Spleen (tissue), 11 donors: ENCODE data around the gene SLC43A1. TPM values are rescaled to one million over a fixed set of nuclear protein-coding genes. Genes with fewer than 3 reads are reported as not detected.

Source experiments
- DNase-seq: peaks from one replicate; pipeline ENCODE4 v3.0.0-alpha.2; 2020
- H3K27ac ChIP-seq, 8 donors: fragments of 200-600 bp; sonication (generic) in 7 of 8; 1 replicate in 4 of 8; 2 replicates in 4 of 8; pipeline versions ENCODE4 v1.5.0 to v1.8.0; 2016 to 2021; ENCODE audit warnings: inconsistent platforms in 4 of 8, mild to moderate bottlenecking in 4 of 8, moderate library complexity in 1 of 8
- H3K27me3 ChIP-seq, 7 donors: fragments of 200-600 bp; sonication (generic) in 6 of 7; replicated peaks in 1 of 7; 1 replicate in 4 of 7; 2 replicates in 3 of 7; pipeline versions ENCODE4 v1.5.0 to v1.8.0; 2016 to 2021; ENCODE audit warnings: inconsistent platforms in 3 of 7, mild to moderate bottlenecking in 1 of 7
- H3K36me3 ChIP-seq, 6 donors: fragments of 200-600 bp; sonication (generic) in 5 of 6; 1 replicate in 4 of 6; 2 replicates in 2 of 6; pipeline versions ENCODE4 v1.5.0 to v1.8.0; 2016 to 2021; ENCODE audit warnings: inconsistent platforms in 2 of 6
- H3K4me1 ChIP-seq, 6 donors: fragments of 200-600 bp; sonication (generic) in 5 of 6; 1 replicate in 3 of 6; 2 replicates in 3 of 6; pipeline versions ENCODE4 v1.5.0 to v1.8.0; 2016 to 2021; ENCODE audit warnings: inconsistent platforms in 3 of 6
- H3K4me3 ChIP-seq, 8 donors: fragments of 200-600 bp; sonication (generic) in 7 of 8; 1 replicate in 4 of 8; 2 replicates in 4 of 8; pipeline versions ENCODE4 v1.5.0 to v1.8.0; 2016 to 2021; ENCODE audit warnings: inconsistent platforms in 4 of 8, mild to moderate bottlenecking in 4 of 8, moderate library complexity in 2 of 8
- H3K9me3 ChIP-seq, 8 donors: fragments of 200-600 bp; sonication (generic) in 7 of 8; 1 replicate in 4 of 8; 2 replicates in 4 of 8; pipeline versions ENCODE4 v1.5.0 to v1.8.0; 2016 to 2021; ENCODE audit warnings: inconsistent platforms in 4 of 8
- CTCF ChIP-seq, 11 experiments: fragments of 200-600 bp in 7 of 11; fragments of 450-650 bp in 4 of 11; sonication (generic) in 4 of 11; IDR thresholded peaks in 8 of 11; conservative IDR thresholded peaks in 3 of 11; 1 replicate in 7 of 11; 2 replicates in 4 of 11; pipeline versions ENCODE4 v1.4.0 to v1.8.0; 2016 to 2021; ENCODE audit warnings: antibody characterized with exemption in 11 of 11, inconsistent platforms in 4 of 11, mild to moderate bottlenecking in 1 of 11
- POLR2A ChIP-seq, 3 donors: fragments of 450-650 bp; IDR thresholded peaks; one replicate each; pipeline ENCODE4 v1.5.1; 2017; ENCODE audit warnings: antibody characterized with exemption in 3 of 3, mild to moderate bottlenecking in 1 of 3
- POLR2AphosphoS5 ChIP-seq, 3 donors: sonication (generic); formaldehyde crosslinking; IDR thresholded peaks; one replicate each; pipeline ENCODE4 v1.5.1; 2017; ENCODE audit warnings: antibody characterized with exemption in 3 of 3
- WGBS, 5 donors: extraction: QIAGEN DNeasy Blood & Tissue Kit in 3 of 5; methylation state at CpG; one replicate each; pipeline versions ENCODE4 v1.1.5 to v1.1.7; 2013 to 2018; 5-methylcytosine and 5-hydroxymethylcytosine counted together
- intact Hi-C: fragments of 100-400 bp; cut with DNase I; formaldehyde crosslinking; loops from one replicate; pipeline ENCODE4 v1.15.0; 2023; ENCODE audit warnings: low total_unique reads
- polyA plus RNA-seq, 3 donors: library from polyadenylated mRNA; stranded (reverse); fragments of 200-250 nt; gene quantifications; one replicate each; pipeline ENCODE4 v1.2.1, GENCODE V29; 2013
- total RNA-seq, 7 donors: library from RNA; depleted of rRNA in 3 of 7; stranded (reverse); fragments of >200 nt in 3 of 7; fragmentation: NEBNext Ultra II Directional in 4 of 7; extraction: Animal tissue kit (Norgen Biotek cat#: 25700) in 4 of 7; gene quantifications; one replicate each; pipeline versions ENCODE4 v1.1.0 to v1.2.1, GENCODE V29; 2016 to 2021
- donor health status: healthy with polysubstance abuse.
- donor health status: DM: no; HTN: no; CAD: no; lungs with moderate emphysema.
- donor health status: DM: no; HTN: no; CAD: no.
- donor health status: Bipolar disorder and iron deficiency.
- donor health status: healthy.
- donor health status: DM: no; HTN: no; CAD: no.
- donor health status: DM: yes; HTN: yes; CAD: no.

Gene SLC43A1
- total and polyA plus RNA-seq, 10 donors: 6.2 to 16.1 (median 10.8) TPM

GRCh38 chr11:57458060-57458409, 57.5 kb downstream of the SLC43A1 start:
- no peaks in the 10 kb centered on the region for H3K36me3 ChIP-seq
- no peak for DNase-seq
- no peak overlapping the region for H3K27ac ChIP-seq
- intact Hi-C loops: loop anchor here (5.0 kb wide), 1 partner anchor 184 kb away; no protein-coding TSS in a partner anchor
- H3K4me3 ChIP-seq: peak overlapping the region in 7 of 8 donors; percentile 22 to 71 (median 45)
- no peak for TF ChIP-seq POLR2AphosphoS5 (IDR thresholded peaks at IDR 0.05)
- no peak for TF ChIP-seq CTCF (IDR thresholded peaks at IDR 0.05 in 8 of 11, conservative IDR thresholded peaks at IDR 0.05 in 3 of 11)
- TF ChIP-seq POLR2A (IDR thresholded peaks at IDR 0.05): no peak
- H3K27me3 ChIP-seq: peaks cover 5 to 69% (median 39%) of the 10 kb centered on the region in 7 donors
- WGBS, 5 donors: 1 to 3% (median 2%) methylated on average over 16 of the region's 16 CpGs
- H3K4me1 ChIP-seq: peaks cover 22 to 47% (median 42%) of the 10 kb centered on the region in 6 donors
- H3K9me3 ChIP-seq: no peaks in the 10 kb centered on the region

GRCh38 chr11:57457643-57458023, 57.9 kb downstream of the SLC43A1 start:
- no peaks in the 10 kb centered on the region for H3K9me3 ChIP-seq
- WGBS, 5 donors: 3 to 15% (median 5%) methylated on average over 7 of the region's 7 CpGs
- peak overlapping the region in 1 of 8 donors; percentile 71 for H3K4me3 ChIP-seq
- peak; percentile 64 for DNase-seq
- H3K27ac ChIP-seq: no peak overlapping the region
- peaks cover 5 to 69% (median 39%) of the 10 kb centered on the region in 7 donors for H3K27me3 ChIP-seq
- H3K36me3 ChIP-seq: no peaks in the 10 kb centered on the region
- H3K4me1 ChIP-seq: peaks cover 22 to 47% (median 42%) of the 10 kb centered on the region in 6 donors
- TF ChIP-seq POLR2A (IDR thresholded peaks at IDR 0.05) (no peak), CTCF (IDR thresholded peaks at IDR 0.05 in 8 of 11, conservative IDR thresholded peaks at IDR 0.05 in 3 of 11) (peak in 3 of 11 experiments; percentile 29 to 48 (median 42))
- intact Hi-C loops: loop anchor here (2.0 to 5.0 kb wide), 2 partner anchors 69 to 185 kb away; no protein-coding TSS in a partner anchor

- no peaks in the 10 kb centered on the region for H3K36me3 ChIP-seq
These were observed 58.4 kb downstream of the SLC43A1 start for GRCh38 chr11:57456960-57457642.

More at GRCh38 chr11:57456960-57457642, 58.4 kb downstream of the SLC43A1 start:
- peak; percentile 95 for DNase-seq
- Histone ChIP-seq H3K9me3 (no peaks in the 10 kb centered on the region), H3K4me1 (peaks cover 22 to 47% (median 42%) of the 10 kb centered on the region in 6 donors), H3K27ac (no peak overlapping the region), H3K4me3 (peak overlapping the region in 1 of 8 donors; percentile 71), H3K27me3 (peaks cover 5 to 64% (median 39%) of the 10 kb centered on the region in 7 donors)
- intact Hi-C loops: loop anchor here (2.0 to 5.0 kb wide), 2 partner anchors 70 to 185 kb away; no protein-coding TSS in a partner anchor
- WGBS, 5 donors: 14 to 19% (median 15%) methylated on average over 17 to 19 of the region's 19 CpGs
- TF ChIP-seq CTCF (IDR thresholded peaks at IDR 0.05 in 8 of 11, conservative IDR thresholded peaks at IDR 0.05 in 3 of 11) (peak; percentile 93 to 99 (median 98)), POLR2A (IDR thresholded peaks at IDR 0.05) (no peak), POLR2AphosphoS5 (IDR thresholded peaks at IDR 0.05) (peak in 2 of 3 donors; percentile 51 to 60)
